ENCODE results near the gene SESN1.

DNA sequence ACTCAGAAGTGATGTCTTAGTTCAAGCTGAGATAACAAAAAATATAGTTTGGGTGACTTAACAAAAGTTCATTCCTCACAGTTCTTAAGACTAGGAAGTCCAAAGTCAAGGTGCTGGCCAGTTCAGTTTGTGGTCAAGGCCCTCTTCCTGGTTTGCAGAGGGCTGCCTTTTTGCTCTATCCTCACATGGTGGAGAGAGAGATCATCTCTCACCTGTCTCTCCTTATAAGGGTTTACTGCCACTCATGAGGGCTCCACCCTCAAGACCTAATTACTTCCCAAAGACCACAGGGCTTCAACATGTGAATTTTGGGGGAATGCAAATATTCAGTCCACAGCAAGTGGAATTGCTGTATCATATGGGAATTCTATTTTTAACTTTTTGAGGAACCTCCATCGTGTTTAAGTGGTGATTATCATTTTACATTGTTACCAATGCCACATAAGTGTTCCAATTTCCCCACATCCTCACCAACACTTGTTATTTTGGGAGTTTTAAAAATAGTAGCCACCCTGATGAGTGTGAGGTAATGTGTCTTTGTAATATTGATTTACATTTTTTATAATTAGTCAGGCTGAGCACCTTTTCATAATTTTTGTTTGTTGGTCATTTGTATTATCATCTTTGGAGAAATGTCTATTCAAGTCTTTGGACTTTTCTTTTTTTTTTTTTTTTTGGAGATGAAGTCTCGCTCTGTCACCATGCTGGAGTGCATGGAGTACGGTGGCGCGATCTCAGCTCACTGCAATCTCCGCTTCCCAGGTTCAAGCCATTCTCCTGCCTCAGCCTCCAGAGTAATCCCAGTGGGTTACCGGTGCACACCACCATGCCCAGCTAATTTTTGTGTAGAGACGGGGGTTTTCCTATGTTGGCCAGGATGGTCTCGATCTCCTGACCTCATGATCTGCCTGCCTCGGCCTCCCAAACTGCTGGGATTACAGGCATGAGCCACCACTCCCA lies 112.2 kb downstream of the SESN1 start:
- TF ChIP-seq POLR2AphosphoS5 (IDR thresholded peaks at IDR 0.05) (no peak), CTCF (IDR thresholded peaks at IDR 0.05) (no peak), POLR2A (IDR thresholded peaks at IDR 0.05) (no peak)
